ENCODE data around the gene KCNE1. TPM values are rescaled to one million over a fixed set of nuclear protein-coding genes. Genes with fewer than 3 reads are reported as not detected.
A peak's percentile ranks its signal among the peaks of the same experiment; 100 is the strongest.

The KCNE1 gene
- polyA plus RNA-seq, 5 donors, result 0.43 to 2.6 (median 2.2) TPM

- no peak for DNase-seq
Observed at GRCh38 chr21:34536311-34536710, 24.3 kb upstream of the KCNE1 start.

- DNase-seq, result no peak
Observed at GRCh38 chr21:34535886-34536285, 23.9 kb upstream of the KCNE1 start.

DNA sequence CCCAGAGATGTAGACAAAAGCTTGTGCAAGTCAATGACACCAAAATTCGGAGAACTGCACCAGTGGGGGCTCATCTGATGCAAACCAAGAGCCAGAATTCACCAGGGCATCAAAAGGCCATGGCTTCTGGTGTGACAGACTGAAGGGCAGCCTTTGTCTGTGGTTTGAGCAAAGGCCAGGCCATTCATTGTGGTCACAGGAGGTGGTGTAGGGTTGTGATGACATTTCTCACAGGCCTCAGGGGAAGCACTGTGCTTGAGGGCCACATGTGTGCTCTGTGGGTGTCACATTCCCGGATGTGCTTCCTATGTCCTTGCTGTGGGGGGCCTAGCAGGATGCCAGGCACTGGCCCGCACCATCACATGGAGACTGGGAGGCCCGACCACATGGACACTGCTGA, 22.5 kb upstream of the KCNE1 start:
- DNase-seq, result no peak

DNA sequence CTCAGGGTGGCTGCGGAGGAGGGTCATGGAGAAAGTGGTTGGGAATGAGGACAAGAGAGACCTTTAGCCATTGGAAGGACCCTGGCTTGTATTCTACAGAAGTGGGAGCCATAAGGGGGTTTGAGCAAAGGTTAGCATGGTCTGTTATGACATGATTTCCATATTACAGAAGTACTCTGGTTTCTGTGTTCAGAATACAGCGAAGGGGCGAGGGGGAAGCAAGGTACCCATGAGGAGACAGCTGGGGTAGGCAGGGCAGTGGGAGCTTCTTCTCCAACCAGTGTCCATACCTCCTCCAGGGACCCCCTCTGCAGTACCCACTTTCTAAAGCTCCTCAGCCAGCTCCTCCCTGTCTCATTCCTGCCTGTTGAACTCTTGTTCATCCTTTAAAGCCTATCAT, 21.9 kb upstream of the KCNE1 start:
- no peak for DNase-seq

DNA sequence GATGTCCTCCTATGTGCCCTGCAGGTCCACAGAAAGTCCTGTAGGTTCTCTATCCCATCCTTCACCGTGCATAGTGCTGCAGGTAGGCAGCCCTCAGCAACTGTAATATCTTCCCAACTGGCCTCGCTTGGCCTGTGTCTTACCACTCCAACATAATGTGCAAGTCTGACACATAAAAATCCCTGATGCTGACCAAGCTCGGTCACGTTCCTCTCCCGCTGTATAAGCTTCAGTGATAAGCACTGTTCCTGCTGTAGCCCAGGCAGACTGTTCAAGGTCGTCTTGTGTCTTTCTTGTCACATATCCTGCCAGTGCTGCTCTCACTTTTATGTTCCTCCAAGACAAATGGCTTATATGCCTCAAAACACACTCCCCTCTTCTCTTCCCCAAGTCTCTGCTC, 19.4 kb upstream of the KCNE1 start:
- no peak for DNase-seq

DNA sequence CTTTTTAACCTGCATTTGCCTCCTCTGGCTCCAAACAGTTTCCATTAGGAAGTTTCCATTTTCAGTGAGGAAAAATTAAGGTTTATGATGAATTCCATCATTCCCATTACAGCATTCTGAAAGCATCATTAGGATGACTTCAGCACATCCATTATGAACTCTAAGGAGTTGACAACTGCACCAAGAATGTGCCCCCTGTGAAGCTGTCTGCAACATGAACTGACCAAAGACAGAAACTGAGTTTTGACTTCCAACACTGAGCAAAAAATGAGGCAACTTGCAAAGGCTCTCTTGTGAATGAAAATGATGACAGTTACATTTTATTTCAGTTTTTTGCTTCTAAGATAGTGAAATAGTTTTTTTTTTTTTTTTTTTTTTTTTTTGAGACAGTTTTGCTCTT, 18.3 kb upstream of the KCNE1 start:
- no peak for DNase-seq

- no peak for DNase-seq
Observed at GRCh38 chr21:34528131-34528561, 16.1 kb upstream of the KCNE1 start.

GRCh38 chr21:34526618-34527290, 14.7 kb upstream of the KCNE1 start:
- DNase-seq, result peak; percentile 85 to 87

GRCh38 chr21:34526241-34526617, 14.2 kb upstream of the KCNE1 start:
- peak; percentile 37 to 57 for DNase-seq

GRCh38 chr21:34524646-34525601, 12.9 kb upstream of the KCNE1 start:
- DNase-seq, result no peak

GRCh38 chr21:34523019-34523555, 11.1 kb upstream of the KCNE1 start:
- DNase-seq, result no peak

- no peak for DNase-seq
Observed at GRCh38 chr21:34522284-34522683, 10.3 kb upstream of the KCNE1 start.

GRCh38 chr21:34521561-34521960, 9.6 kb upstream of the KCNE1 start:
- DNase-seq, result no peak

GRCh38 chr21:34520764-34521508, 8.9 kb upstream of the KCNE1 start:
- no peak for DNase-seq

GRCh38 chr21:34520281-34520680, 8.3 kb upstream of the KCNE1 start:
- no peak for DNase-seq

DNA sequence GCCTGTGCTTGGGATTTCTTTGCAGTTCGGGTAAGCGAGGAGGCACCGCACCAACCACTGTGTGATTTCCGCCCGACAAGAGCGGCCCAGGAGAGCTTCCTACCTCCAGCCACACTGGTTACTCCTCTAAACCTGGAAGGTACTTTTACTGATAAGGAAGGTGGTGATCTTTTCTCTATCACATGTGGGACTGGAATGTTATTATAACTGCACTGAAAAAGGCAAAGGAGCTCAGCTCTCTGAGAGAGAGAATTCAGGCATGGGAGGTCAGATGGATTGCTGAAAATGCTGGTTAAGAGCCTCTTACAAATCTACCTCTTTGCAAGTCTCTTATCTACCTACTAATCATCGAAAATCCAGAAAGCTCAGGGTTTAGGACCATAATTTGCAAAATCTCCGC, 7.7 kb upstream of the KCNE1 start:
- no peak for DNase-seq

DNA sequence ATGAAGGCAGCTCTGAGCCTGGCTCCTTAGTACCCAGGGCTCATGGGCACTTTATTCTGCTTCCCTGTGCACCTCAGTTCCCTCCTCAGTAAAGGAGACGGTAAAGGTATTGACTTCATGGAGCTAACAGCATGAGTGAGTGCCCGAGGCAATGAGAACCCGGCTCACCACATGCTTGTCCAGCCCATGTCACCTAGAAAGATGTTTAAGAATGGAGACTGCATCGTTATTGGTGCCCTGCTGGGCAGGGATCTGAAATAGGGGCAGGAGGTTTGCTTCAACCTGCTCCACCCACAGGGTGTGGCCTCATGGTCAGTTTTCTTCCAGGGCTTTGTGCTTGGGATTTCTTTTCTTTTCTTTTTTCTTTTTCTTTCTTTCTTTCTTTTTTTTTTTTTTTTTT, 7.0 kb upstream of the KCNE1 start:
- DNase-seq, result no peak

DNA sequence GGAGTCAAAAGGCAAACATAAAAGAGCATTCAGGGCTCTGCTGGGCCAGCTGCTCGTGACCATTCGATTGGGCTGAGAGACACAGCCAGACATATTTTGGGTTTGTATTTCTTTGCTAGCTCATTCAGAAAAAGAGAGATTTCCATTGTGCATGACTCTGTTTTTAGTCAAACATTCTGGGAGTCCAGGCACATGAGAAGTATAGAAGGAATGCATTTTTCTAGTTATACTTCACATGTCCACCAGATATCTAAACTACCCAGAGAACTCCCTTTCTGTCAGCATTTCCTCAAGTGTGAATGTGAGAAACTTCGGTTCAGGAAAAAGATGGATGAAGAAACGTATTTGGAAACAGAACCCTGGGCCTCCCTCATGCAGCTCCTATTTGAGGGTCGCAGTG, 6.3 kb upstream of the KCNE1 start:
- DNase-seq, result no peak

GRCh38 chr21:34517491-34518245, 5.7 kb upstream of the KCNE1 start:
- no peak for DNase-seq

DNA sequence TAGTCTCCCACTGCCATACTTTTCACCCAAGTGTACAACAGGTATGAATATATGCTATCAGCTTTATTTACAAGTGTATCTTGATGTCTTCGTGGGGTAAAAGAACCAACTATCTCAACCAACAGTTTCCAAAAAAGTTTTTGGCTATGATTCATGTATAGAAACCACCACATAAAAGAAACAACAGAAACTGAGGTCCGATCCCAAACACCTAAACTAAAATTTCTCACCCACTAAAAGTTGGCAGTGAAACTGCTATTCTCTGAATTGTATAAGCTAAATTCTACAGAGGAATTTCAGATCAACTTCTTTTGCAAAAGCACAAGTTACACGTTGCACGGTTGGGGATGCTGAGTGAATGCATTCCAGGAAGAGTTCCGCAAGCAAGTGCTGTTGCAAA, 5.0 kb upstream of the KCNE1 start:
- no peak for DNase-seq

GRCh38 chr21:34514576-34515115, 2.6 kb upstream of the KCNE1 start:
- DNase-seq, result no peak

Data from right lung (tissue), 5 donors.